Transverse colon (tissue), 4 donors: Measurements from ENCODE around the gene MCF2L2. TPM values are rescaled to one million over a fixed set of nuclear protein-coding genes. Genes with fewer than 3 reads are reported as not detected.
A peak's percentile ranks its signal among the peaks of the same experiment; 100 is the strongest.

Experiments used
- DNase-seq: peaks from one replicate; pipeline ENCODE4 v3.0.0-alpha.2; 2019
- H3K27ac ChIP-seq, 4 donors: fragments of 200-600 bp; sonication (generic); 2 replicates each; pipeline ENCODE4 v1.5.1; 2016 to 2018; ENCODE audit warnings: inconsistent platforms in 4 of 4
- H3K27me3 ChIP-seq: fragments of 200-600 bp; sonication (generic); 2 replicates; pipeline ENCODE4 v1.5.1; 2017; ENCODE audit warnings: inconsistent platforms
- H3K36me3 ChIP-seq, 4 donors: fragments of 200-600 bp; sonication (generic); 2 replicates each; pipeline ENCODE4 v1.5.1; 2017 to 2019; ENCODE audit warnings: inconsistent platforms in 4 of 4
- H3K4me1 ChIP-seq, 4 donors: fragments of 200-600 bp; sonication (generic); 2 replicates each; pipeline ENCODE4 v1.5.1; 2017 to 2020; ENCODE audit warnings: inconsistent platforms in 4 of 4
- H3K4me3 ChIP-seq, 4 donors: fragments of 200-600 bp; sonication (generic); 1 replicate in 1 of 4; 2 replicates in 3 of 4; pipeline versions ENCODE4 v1.5.1 to v1.6.1; 2017 to 2019; ENCODE audit warnings: inconsistent platforms in 4 of 4
- H3K9me3 ChIP-seq, 2 donors: fragments of 200-600 bp; sonication (generic); 2 replicates each; pipeline ENCODE4 v1.5.1; 2017 to 2019; ENCODE audit warnings: inconsistent platforms in 2 of 2
- EP300 ChIP-seq: sonication (generic); formaldehyde crosslinking; IDR thresholded peaks from one replicate; pipeline ENCODE4 v1.6.1; 2017; ENCODE audit warnings: antibody characterized with exemption, low read depth
- POLR2A ChIP-seq: fragments of 450-650 bp; IDR thresholded peaks from one replicate; pipeline ENCODE4 v1.6.1; 2016; ENCODE audit warnings: antibody characterized with exemption, mild to moderate bottlenecking, moderate library complexity
- POLR2AphosphoS5 ChIP-seq, 3 donors: sonication (generic); formaldehyde crosslinking; IDR thresholded peaks; one replicate each; pipeline ENCODE4 v1.6.1; 2016; ENCODE audit warnings: antibody characterized with exemption in 3 of 3
- WGBS, 2 donors: methylation state at CpG; one replicate each; pipeline ENCODE4 v1.1.5; 2018; ENCODE audit warnings: low coverage in 1 of 2; 5-methylcytosine and 5-hydroxymethylcytosine counted together
- in situ Hi-C, 4 donors: fragments of 200-750 bp; cut with MboI; loops; one replicate each; pipeline versions ENCODE4 v1.15.0 to v1.15.1; 2017; ENCODE audit warnings: low sequenced_read_pairs in 3 of 4, low pct_ligation_motif_present in 1 of 4, low pct_unique_long_range_greater_than_20kb in 1 of 4
- intact Hi-C: fragments of 100-400 bp; cut with DNase I; formaldehyde crosslinking; loops from one replicate; pipeline ENCODE4 v1.15.1; 2023; ENCODE audit warnings: low total_unique reads
- total RNA-seq, 4 donors: library from RNA; depleted of rRNA; stranded (reverse); fragments of >200 nt; gene quantifications; one replicate each; pipeline ENCODE4 v1.1.0, GENCODE V29; 2016
- TF ChIP-seq, protein P1 (sequence below), 5 experiments: fragments of 200-600 bp in 3 of 5; fragments of 450-650 bp in 2 of 5; sonication (generic) in 3 of 5; IDR thresholded peaks; 1 replicate in 2 of 5; 2 replicates in 3 of 5; pipeline ENCODE4 v1.5.1; 2016 to 2017; ENCODE audit warnings: antibody characterized with exemption in 5 of 5, inconsistent platforms in 3 of 5, mild to moderate bottlenecking in 2 of 5, moderate library complexity in 1 of 5

MCF2L2 gene
- total RNA-seq, 4 donors from 2014 or later = 0.20 to 3.7 (median 2.0) TPM

DNA sequence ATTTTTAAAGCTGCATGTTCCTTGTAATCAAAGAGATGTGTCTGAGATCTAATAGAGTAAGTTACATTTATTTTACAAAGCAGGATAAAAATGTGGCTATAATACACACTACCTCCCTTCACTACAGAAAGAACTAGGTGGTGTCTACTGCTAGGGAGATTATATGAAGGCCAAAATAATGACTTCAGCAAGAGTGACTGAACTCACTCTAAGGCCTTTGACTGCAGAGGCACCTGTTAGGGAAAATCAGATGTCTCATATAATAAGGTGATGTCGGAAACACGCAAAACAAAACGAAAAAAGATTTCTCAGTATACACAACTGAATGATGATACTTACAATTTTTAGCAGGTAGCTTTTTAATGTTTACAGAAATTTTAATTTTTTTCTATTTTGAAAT, 156.3 kb downstream of the MCF2L2 start:
- Histone ChIP-seq H3K9me3 (no peaks in the 10 kb centered on the region), H3K27ac (no peak overlapping the region), H3K36me3 (no peaks in the 10 kb centered on the region), H3K27me3 (no peaks in the 10 kb centered on the region), H3K4me3 (no peak overlapping the region), H3K4me1 (peaks cover 0 to 44% (median 15%) of the 10 kb centered on the region in 4 donors)
- in situ Hi-C loops = no loop called here
- 94% methylated on average over 3 of the region's 3 CpGs for WGBS, 2 donors
- TF ChIP-seq POLR2AphosphoS5 (IDR thresholded peaks at IDR 0.05) (no peak), EP300 (no peak), POLR2A (no peak)
- TF ChIP-seq, protein P1, sequence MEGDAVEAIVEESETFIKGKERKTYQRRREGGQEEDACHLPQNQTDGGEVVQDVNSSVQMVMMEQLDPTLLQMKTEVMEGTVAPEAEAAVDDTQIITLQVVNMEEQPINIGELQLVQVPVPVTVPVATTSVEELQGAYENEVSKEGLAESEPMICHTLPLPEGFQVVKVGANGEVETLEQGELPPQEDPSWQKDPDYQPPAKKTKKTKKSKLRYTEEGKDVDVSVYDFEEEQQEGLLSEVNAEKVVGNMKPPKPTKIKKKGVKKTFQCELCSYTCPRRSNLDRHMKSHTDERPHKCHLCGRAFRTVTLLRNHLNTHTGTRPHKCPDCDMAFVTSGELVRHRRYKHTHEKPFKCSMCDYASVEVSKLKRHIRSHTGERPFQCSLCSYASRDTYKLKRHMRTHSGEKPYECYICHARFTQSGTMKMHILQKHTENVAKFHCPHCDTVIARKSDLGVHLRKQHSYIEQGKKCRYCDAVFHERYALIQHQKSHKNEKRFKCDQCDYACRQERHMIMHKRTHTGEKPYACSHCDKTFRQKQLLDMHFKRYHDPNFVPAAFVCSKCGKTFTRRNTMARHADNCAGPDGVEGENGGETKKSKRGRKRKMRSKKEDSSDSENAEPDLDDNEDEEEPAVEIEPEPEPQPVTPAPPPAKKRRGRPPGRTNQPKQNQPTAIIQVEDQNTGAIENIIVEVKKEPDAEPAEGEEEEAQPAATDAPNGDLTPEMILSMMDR (IDR thresholded peaks at IDR 0.05) = no peak
- DNase-seq = no peak
- intact Hi-C loops = no loop called here

DNA sequence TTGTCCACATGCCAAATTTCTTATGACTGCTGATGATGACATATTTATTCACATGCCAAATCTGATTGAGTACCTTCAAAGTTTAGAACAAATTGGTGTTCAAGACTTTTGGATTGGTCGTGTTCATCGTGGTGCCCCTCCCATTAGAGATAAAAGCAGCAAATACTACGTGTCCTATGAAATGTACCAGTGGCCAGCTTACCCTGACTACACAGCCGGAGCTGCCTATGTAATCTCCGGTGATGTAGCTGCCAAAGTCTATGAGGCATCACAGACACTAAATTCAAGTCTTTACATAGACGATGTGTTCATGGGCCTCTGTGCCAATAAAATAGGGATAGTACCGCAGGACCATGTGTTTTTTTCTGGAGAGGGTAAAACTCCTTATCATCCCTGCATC, 158.1 kb downstream of the MCF2L2 start:
- TF ChIP-seq POLR2A (no peak), EP300 (no peak), POLR2AphosphoS5 (IDR thresholded peaks at IDR 0.05) (no peak)
- TF ChIP-seq, protein P1 (IDR thresholded peaks at IDR 0.05) = no peak
- Histone ChIP-seq H3K36me3 (no peaks in the 10 kb centered on the region), H3K27me3 (no peaks in the 10 kb centered on the region), H3K4me3 (no peak overlapping the region), H3K9me3 (no peaks in the 10 kb centered on the region), H3K4me1 (peaks cover 4 to 54% (median 27%) of the 10 kb centered on the region in 4 donors), H3K27ac (peak overlapping the region in 1 of 4 donors; percentile 3)
- no peak for DNase-seq
- WGBS, 2 donors = 40 to 49% methylated on average over 1 to 7 of the region's 7 CpGs
- intact Hi-C loops (no loop called here), in situ Hi-C loops (no loop called here)

DNA sequence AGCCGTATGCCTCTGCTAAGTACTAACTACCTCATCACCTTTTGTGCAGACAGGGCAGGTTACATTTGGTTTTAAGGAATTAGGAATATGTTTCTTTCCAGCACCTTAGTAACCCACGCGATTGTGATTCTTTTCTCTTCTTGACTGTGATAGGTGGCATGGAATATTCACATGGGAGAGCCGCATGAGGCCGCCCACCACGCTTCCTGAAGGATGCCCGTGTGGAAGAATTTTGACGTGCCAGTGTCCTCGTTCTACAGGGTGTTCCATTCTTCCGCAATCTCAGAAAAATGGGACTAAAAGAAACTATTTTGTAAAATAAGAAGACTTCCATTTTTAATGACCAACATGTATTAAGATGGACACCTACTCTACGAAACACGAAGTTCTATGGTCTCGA, 159.1 kb downstream of the MCF2L2 start:
- Histone ChIP-seq H3K4me3 (no peak overlapping the region), H3K27ac (no peak overlapping the region), H3K9me3 (no peaks in the 10 kb centered on the region), H3K27me3 (no peaks in the 10 kb centered on the region), H3K36me3 (no peaks in the 10 kb centered on the region), H3K4me1 (peaks cover 11 to 56% (median 32%) of the 10 kb centered on the region in 4 donors)
- intact Hi-C loops (no loop called here), in situ Hi-C loops (no loop called here)
- WGBS, 2 donors = 91 to 97% methylated on average over 10 to 13 of the region's 13 CpGs
- no peak for DNase-seq
- TF ChIP-seq, protein P1 (IDR thresholded peaks at IDR 0.05) = no peak
- TF ChIP-seq EP300 = no peak
- no peak for TF ChIP-seq POLR2A
- TF ChIP-seq POLR2AphosphoS5 (IDR thresholded peaks at IDR 0.05) = no peak

DNA sequence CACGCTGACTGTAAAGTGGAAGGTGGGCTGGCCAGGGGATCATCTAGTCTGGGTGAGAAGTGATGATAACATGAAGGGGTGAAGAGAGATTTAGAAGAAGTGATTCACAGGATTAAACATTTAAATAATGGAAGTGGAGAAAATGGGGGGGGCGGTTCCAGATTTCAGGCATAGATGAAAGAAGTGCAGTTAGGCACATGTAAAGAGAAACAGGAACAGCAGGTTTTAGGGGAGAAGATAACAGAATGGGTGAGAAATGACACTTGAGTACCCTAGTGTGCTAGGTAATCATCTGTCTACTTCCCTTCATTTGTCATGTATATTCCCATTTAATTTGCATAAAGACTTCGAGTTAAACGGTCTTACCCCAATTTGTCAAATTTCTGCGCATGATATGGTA, 160.1 kb downstream of the MCF2L2 start:
- in situ Hi-C loops (no loop called here), intact Hi-C loops (no loop called here)
- H3K27ac ChIP-seq = no peak overlapping the region
- no peaks in the 10 kb centered on the region for H3K36me3 ChIP-seq
- H3K4me1 ChIP-seq = peaks cover 11 to 65% (median 42%) of the 10 kb centered on the region in 4 donors
- H3K4me3 ChIP-seq = no peak overlapping the region
- TF ChIP-seq POLR2AphosphoS5 (IDR thresholded peaks at IDR 0.05) = no peak
- TF ChIP-seq, protein P1 (IDR thresholded peaks at IDR 0.05) = no peak
- no peak for TF ChIP-seq EP300
- TF ChIP-seq POLR2A = no peak
- DNase-seq = no peak
- H3K9me3 ChIP-seq = no peaks in the 10 kb centered on the region
- H3K27me3 ChIP-seq = no peaks in the 10 kb centered on the region
- WGBS, 2 donors = 76 to 79% methylated on average over 5 of the region's 5 CpGs
